ENCODE data around the gene WDTC1.

The WDTC1 gene

GRCh38 chr1:27303509-27303908 is 69.1 kb downstream of the WDTC1 start:
- DNase-seq, result no peak

- no peak for DNase-seq
Observed at GRCh38 chr1:27306071-27306470, 71.6 kb downstream of the WDTC1 start.

- DNase-seq, result no peak
Observed at GRCh38 chr1:27306892-27307761, 72.7 kb downstream of the WDTC1 start.

- no peak for DNase-seq
Observed at GRCh38 chr1:27307874-27308598, 73.6 kb downstream of the WDTC1 start.

- DNase-seq, result no peak
Observed at GRCh38 chr1:27314169-27314568, 79.7 kb downstream of the WDTC1 start.

- no peak for DNase-seq
Observed at GRCh38 chr1:27314737-27315136, 80.3 kb downstream of the WDTC1 start.

- DNase-seq, result no peak
Observed at GRCh38 chr1:27316860-27317259, 82.4 kb downstream of the WDTC1 start.

- no peak for DNase-seq
Observed at GRCh38 chr1:27318136-27318535, 83.7 kb downstream of the WDTC1 start.

- no peak for DNase-seq
Observed at GRCh38 chr1:27318596-27318995, 84.2 kb downstream of the WDTC1 start.

- peak; percentile 93 for DNase-seq
Observed at GRCh38 chr1:27321813-27322568, 87.6 kb downstream of the WDTC1 start, which contains the start of gene TMEM222. TMEM222 (plus strand) TSS chr1:27322163; CDS start chr1:27322198, 35 bp downstream.

- no peak for DNase-seq
Observed at GRCh38 chr1:27322569-27323240, 88.3 kb downstream of the WDTC1 start.

- DNase-seq, result no peak
Observed at GRCh38 chr1:27325286-27325685, 90.9 kb downstream of the WDTC1 start.

GRCh38 chr1:27327964-27328363 is 93.5 kb downstream of the WDTC1 start:
- DNase-seq, result no peak

GRCh38 chr1:27330786-27331185 is 96.4 kb downstream of the WDTC1 start:
- no peak for DNase-seq

- no peak for DNase-seq
Observed at GRCh38 chr1:27331426-27331825, 97.0 kb downstream of the WDTC1 start.

GRCh38 chr1:27331922-27332321 is 97.5 kb downstream of the WDTC1 start:
- no peak for DNase-seq

- no peak for DNase-seq
Observed at GRCh38 chr1:27332536-27333281, 98.3 kb downstream of the WDTC1 start.

- no peak for DNase-seq
Observed at GRCh38 chr1:27333717-27334279, 99.4 kb downstream of the WDTC1 start.

GRCh38 chr1:27335506-27336422 is 101.3 kb downstream of the WDTC1 start:
- no peak for DNase-seq

- no peak for DNase-seq
Observed at GRCh38 chr1:27336756-27337155, 102.3 kb downstream of the WDTC1 start.

- no peak for DNase-seq
Observed at GRCh38 chr1:27338751-27339150, 104.3 kb downstream of the WDTC1 start.
